Measurements from ENCODE around the gene ZNF692. TPM values are rescaled to one million over a fixed set of nuclear protein-coding genes. Genes with fewer than 3 reads are reported as not detected.

Gene ZNF692
- polyA plus RNA-seq, 1 donor (not counting 4 experiments of a cell fraction or from before 2014, with no cell fraction given) = 27.0 TPM

DNA sequence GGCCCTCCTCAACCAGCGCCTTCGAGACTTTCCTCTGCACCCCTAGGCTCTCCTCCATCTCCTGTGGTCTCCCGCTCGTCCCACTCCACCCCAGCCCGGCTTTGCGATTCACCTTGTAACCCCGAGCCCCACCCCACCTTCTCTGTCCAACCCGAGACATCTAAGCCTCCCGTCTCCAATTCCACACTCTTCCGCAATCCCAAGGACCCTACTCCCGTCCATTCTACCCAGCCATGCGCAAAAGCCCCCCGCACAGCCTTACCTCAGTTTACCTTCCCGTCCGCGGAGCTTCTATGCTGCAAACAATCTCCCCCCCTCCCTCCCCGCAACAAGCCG lies 33.3 kb downstream of the ZNF692 start:
- peaks cover 24% of the 10 kb centered on the region for H3K4me1 ChIP-seq (ENCODE audit: control insufficient read depth, extremely low read depth, insufficient read depth, low read length)
- no peak for TF ChIP-seq EZH2 (IDR thresholded peaks at IDR 0.05; ENCODE audit: low read length)
- FAIRE-seq (no peak), DNase-seq (ENCODE audit: low read depth, low spot score) (no peak)
- peak overlapping the region; percentile 79 to 98 (median 97) for H3K4me3 ChIP-seq (ENCODE audit: control insufficient read depth in 2 of 3, extremely low read depth in 1 of 3, insufficient read depth in 2 of 3, low read depth in 1 of 3, low read length in 3 of 3)
- H3K36me3 ChIP-seq (ENCODE audit: control insufficient read depth in 2 of 2, extremely low read depth in 1 of 2, insufficient read depth in 2 of 2, low read length in 2 of 2) = peaks cover 8 to 13% of the 10 kb centered on the region in 2 experiments
- peaks cover 47% of the 10 kb centered on the region for H3K79me2 ChIP-seq (ENCODE audit: control insufficient read depth, insufficient read depth, low read length)
- H3K4me2 ChIP-seq (ENCODE audit: control insufficient read depth, extremely low read depth, insufficient read depth, low read depth, low read length) = peak overlapping the region; percentile 96
- H2AFZ ChIP-seq (ENCODE audit: control insufficient read depth, low read length) = peak overlapping the region; percentile 100
- dilution Hi-C loops (cut with MboI; ENCODE audit: extremely low pct_ligation_motif_present, low sequenced_read_pairs) = no loop called here
- no peaks in the 10 kb centered on the region for H3K27me3 ChIP-seq (ENCODE audit: control insufficient read depth, extremely low read depth, insufficient read depth, low read length)
- H3K27ac ChIP-seq (ENCODE audit: control insufficient read depth, insufficient read depth, low read length) = peak overlapping the region; percentile 95
- no peaks in the 10 kb centered on the region for H4K20me1 ChIP-seq (ENCODE audit: control insufficient read depth, extremely low read depth, insufficient read depth, low read length)
- peaks cover 2% of the 10 kb centered on the region for H3K9me1 ChIP-seq (ENCODE audit: control insufficient read depth, extremely low read depth, insufficient read depth, low read length)
- H3K9ac ChIP-seq (ENCODE audit: control insufficient read depth, extremely low read depth, insufficient read depth, low read length) = peak overlapping the region; percentile 94
- H3K9me3 ChIP-seq (ENCODE audit: control insufficient read depth, low read depth, low read length) = no peaks in the 10 kb centered on the region

DNA sequence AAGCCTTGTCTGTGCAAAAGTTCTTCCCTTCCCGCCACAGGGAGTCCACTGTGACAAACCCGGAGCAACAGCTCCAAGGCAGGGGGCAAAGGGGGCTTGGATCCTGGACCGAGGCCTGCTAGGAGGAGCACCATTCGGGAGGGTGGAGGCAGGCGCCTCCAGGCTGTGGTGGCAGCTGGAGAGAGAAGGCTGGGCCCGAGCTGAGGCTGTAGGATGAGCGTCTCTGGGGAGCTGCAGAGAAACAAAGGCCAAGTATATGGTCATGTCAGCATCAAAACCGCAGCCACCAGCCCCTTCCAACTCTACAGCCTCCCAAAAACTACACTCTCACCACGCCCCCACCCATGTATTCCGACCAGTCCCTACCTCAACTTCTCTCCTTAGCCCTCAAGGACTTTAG lies 33.7 kb downstream of the ZNF692 start:
- peak overlapping the region; percentile 94 for H3K9ac ChIP-seq (ENCODE audit: control insufficient read depth, extremely low read depth, insufficient read depth, low read length)
- no peaks in the 10 kb centered on the region for H3K27me3 ChIP-seq (ENCODE audit: control insufficient read depth, extremely low read depth, insufficient read depth, low read length)
- dilution Hi-C loops (cut with MboI; ENCODE audit: extremely low pct_ligation_motif_present, low sequenced_read_pairs) = no loop called here
- peak overlapping the region; percentile 79 to 98 (median 97) for H3K4me3 ChIP-seq (ENCODE audit: control insufficient read depth in 2 of 3, extremely low read depth in 1 of 3, insufficient read depth in 2 of 3, low read depth in 1 of 3, low read length in 3 of 3)
- peaks cover 24% of the 10 kb centered on the region for H3K4me1 ChIP-seq (ENCODE audit: control insufficient read depth, extremely low read depth, insufficient read depth, low read length)
- H3K4me2 ChIP-seq (ENCODE audit: control insufficient read depth, extremely low read depth, insufficient read depth, low read depth, low read length) = peak overlapping the region; percentile 96
- H3K36me3 ChIP-seq (ENCODE audit: control insufficient read depth in 2 of 2, extremely low read depth in 1 of 2, insufficient read depth in 2 of 2, low read length in 2 of 2) = peaks cover 8 to 15% of the 10 kb centered on the region in 2 experiments
- peaks cover 2% of the 10 kb centered on the region for H3K9me1 ChIP-seq (ENCODE audit: control insufficient read depth, extremely low read depth, insufficient read depth, low read length)
- H3K79me2 ChIP-seq (ENCODE audit: control insufficient read depth, insufficient read depth, low read length) = peaks cover 51% of the 10 kb centered on the region
- H4K20me1 ChIP-seq (ENCODE audit: control insufficient read depth, extremely low read depth, insufficient read depth, low read length) = no peaks in the 10 kb centered on the region
- peak overlapping the region; percentile 100 for H2AFZ ChIP-seq (ENCODE audit: control insufficient read depth, low read length)
- FAIRE-seq = no peak
- TF ChIP-seq, protein P1, sequence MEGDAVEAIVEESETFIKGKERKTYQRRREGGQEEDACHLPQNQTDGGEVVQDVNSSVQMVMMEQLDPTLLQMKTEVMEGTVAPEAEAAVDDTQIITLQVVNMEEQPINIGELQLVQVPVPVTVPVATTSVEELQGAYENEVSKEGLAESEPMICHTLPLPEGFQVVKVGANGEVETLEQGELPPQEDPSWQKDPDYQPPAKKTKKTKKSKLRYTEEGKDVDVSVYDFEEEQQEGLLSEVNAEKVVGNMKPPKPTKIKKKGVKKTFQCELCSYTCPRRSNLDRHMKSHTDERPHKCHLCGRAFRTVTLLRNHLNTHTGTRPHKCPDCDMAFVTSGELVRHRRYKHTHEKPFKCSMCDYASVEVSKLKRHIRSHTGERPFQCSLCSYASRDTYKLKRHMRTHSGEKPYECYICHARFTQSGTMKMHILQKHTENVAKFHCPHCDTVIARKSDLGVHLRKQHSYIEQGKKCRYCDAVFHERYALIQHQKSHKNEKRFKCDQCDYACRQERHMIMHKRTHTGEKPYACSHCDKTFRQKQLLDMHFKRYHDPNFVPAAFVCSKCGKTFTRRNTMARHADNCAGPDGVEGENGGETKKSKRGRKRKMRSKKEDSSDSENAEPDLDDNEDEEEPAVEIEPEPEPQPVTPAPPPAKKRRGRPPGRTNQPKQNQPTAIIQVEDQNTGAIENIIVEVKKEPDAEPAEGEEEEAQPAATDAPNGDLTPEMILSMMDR (optimal IDR thresholded peaks at IDR 0.05 in 1 of 3, IDR thresholded peaks at IDR 0.05 in 1 of 3, conservative IDR thresholded peaks at IDR 0.05 in 1 of 3; ENCODE audit: extremely low read depth in 1 of 3, insufficient read depth in 2 of 3, low read length in 3 of 3) = no peak
- H3K27ac ChIP-seq (ENCODE audit: control insufficient read depth, insufficient read depth, low read length) = peak overlapping the region; percentile 95
- H3K9me3 ChIP-seq (ENCODE audit: control insufficient read depth, low read depth, low read length) = no peaks in the 10 kb centered on the region
- no peak for DNase-seq (ENCODE audit: low read depth, low spot score)

DNA sequence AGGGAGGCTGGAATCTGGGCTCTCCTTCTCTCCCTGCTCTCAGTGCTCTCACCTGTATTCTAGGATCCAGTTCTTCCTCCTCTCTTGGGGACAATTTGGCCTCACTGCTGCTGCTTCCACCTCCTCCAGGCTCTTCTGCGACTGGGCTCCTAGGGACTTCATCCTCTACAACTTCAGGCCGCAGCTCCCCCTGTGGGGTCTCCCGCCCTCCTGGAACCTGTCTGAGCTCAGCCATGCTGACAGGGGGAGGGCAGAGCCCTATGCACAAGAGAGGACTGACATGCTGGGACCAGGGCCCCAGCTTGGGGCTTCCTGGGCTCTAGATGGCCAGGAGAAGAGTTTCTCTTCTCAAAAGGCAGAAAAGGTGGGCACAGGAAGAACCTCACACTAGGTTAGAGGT lies 34.2 kb downstream of the ZNF692 start:
- H3K27ac ChIP-seq (ENCODE audit: control insufficient read depth, insufficient read depth, low read length) = no peak overlapping the region
- no peak for FAIRE-seq
- H3K36me3 ChIP-seq (ENCODE audit: control insufficient read depth in 2 of 2, extremely low read depth in 1 of 2, insufficient read depth in 2 of 2, low read length in 2 of 2) = peaks cover 8 to 18% of the 10 kb centered on the region in 2 experiments
- no peak for DNase-seq (ENCODE audit: low read depth, low spot score)
- peaks cover 24% of the 10 kb centered on the region for H3K4me1 ChIP-seq (ENCODE audit: control insufficient read depth, extremely low read depth, insufficient read depth, low read length)
- TF ChIP-seq, protein P1 (optimal IDR thresholded peaks at IDR 0.05 in 1 of 3, IDR thresholded peaks at IDR 0.05 in 1 of 3, conservative IDR thresholded peaks at IDR 0.05 in 1 of 3; ENCODE audit: extremely low read depth in 1 of 3, insufficient read depth in 2 of 3, low read length in 3 of 3) = no peak
- TF ChIP-seq EZH2 (IDR thresholded peaks at IDR 0.05; ENCODE audit: low read length) = no peak
- dilution Hi-C loops (cut with MboI; ENCODE audit: extremely low pct_ligation_motif_present, low sequenced_read_pairs) = no loop called here
- H3K9me1 ChIP-seq (ENCODE audit: control insufficient read depth, extremely low read depth, insufficient read depth, low read length) = peaks cover 2% of the 10 kb centered on the region
- H3K9ac ChIP-seq (ENCODE audit: control insufficient read depth, extremely low read depth, insufficient read depth, low read length) = peak overlapping the region; percentile 94
- H3K79me2 ChIP-seq (ENCODE audit: control insufficient read depth, insufficient read depth, low read length) = peaks cover 54% of the 10 kb centered on the region
- H4K20me1 ChIP-seq (ENCODE audit: control insufficient read depth, extremely low read depth, insufficient read depth, low read length) = no peaks in the 10 kb centered on the region
- H3K27me3 ChIP-seq (ENCODE audit: control insufficient read depth, extremely low read depth, insufficient read depth, low read length) = no peaks in the 10 kb centered on the region
- no peaks in the 10 kb centered on the region for H3K9me3 ChIP-seq (ENCODE audit: control insufficient read depth, low read depth, low read length)
- H3K4me3 ChIP-seq (ENCODE audit: control insufficient read depth in 2 of 3, extremely low read depth in 1 of 3, insufficient read depth in 2 of 3, low read depth in 1 of 3, low read length in 3 of 3) = peak overlapping the region; percentile 79 to 98 (median 97)
- H2AFZ ChIP-seq (ENCODE audit: control insufficient read depth, low read length) = no peak overlapping the region
- peak overlapping the region; percentile 96 for H3K4me2 ChIP-seq (ENCODE audit: control insufficient read depth, extremely low read depth, insufficient read depth, low read depth, low read length)

Measured in keratinocyte (primary cell).